ENCODE measurements around the gene CHMP2A. TPM values are rescaled to one million over a fixed set of nuclear protein-coding genes. Genes with fewer than 3 reads are reported as not detected.

Gene CHMP2A
- total RNA-seq, result 100 to 1,000 TPM; 102 to 126 TPM

- H3K9me3 ChIP-seq, result no peaks in the 10 kb centered on the region
- WGBS, result under 1% methylated on average over 69 of the region's 69 CpGs
- H3K27ac ChIP-seq, result peak within 1 kb of the TSS; percentile 90
- H3K36me3 ChIP-seq, result peaks cover 8 to 27% of the 10 kb centered on the region in 2 donors
- H3K4me1 ChIP-seq (replicated peaks), result peaks cover 11% of the 10 kb centered on the region
- TF ChIP-seq POLR2AphosphoS5 (IDR thresholded peaks at IDR 0.05) (peak; percentile 99), POLR2A (IDR thresholded peaks at IDR 0.05) (peak; percentile 67), CTCF (IDR thresholded peaks at IDR 0.05) (peak in 1 of 4 experiments; percentile 15)
- DNase-seq (ENCODE audit: low spot score), result peak; percentile 96
- intact Hi-C loops (cut with DNase I), result no loop called here
- H3K27me3 ChIP-seq (replicated peaks; ENCODE audit: insufficient read depth), result no peaks in the 10 kb centered on the region
- H3K4me3 ChIP-seq, result peak within 1 kb of the TSS; percentile 57 to 58
Observed at GRCh38 chr19:58554494-58555368, at the start of gene CHMP2A. Gene CHMP2A, minus strand, starts transcription at chr19:58555105. Its CDS starts 893 bp downstream, at chr19:58554212.

GRCh38 chr19:58586133-58586765 lies 31.3 kb upstream of the CHMP2A start:
- no peak overlapping the region for H3K27ac ChIP-seq
- no peaks in the 10 kb centered on the region for H3K9me3 ChIP-seq
- TF ChIP-seq POLR2AphosphoS5 (IDR thresholded peaks at IDR 0.05) (no peak), CTCF (IDR thresholded peaks at IDR 0.05) (no peak), POLR2A (IDR thresholded peaks at IDR 0.05) (no peak)
- no peaks in the 10 kb centered on the region for H3K27me3 ChIP-seq (replicated peaks; ENCODE audit: insufficient read depth)
- intact Hi-C loops (cut with DNase I), result no loop called here
- 98% methylated on average over 4 of the region's 4 CpGs for WGBS
- H3K4me1 ChIP-seq (replicated peaks), result no peaks in the 10 kb centered on the region
- no peak overlapping the region for H3K4me3 ChIP-seq
- no peak for DNase-seq (ENCODE audit: low spot score)
- peaks cover 0 to 17% of the 10 kb centered on the region in 2 donors for H3K36me3 ChIP-seq

DNA sequence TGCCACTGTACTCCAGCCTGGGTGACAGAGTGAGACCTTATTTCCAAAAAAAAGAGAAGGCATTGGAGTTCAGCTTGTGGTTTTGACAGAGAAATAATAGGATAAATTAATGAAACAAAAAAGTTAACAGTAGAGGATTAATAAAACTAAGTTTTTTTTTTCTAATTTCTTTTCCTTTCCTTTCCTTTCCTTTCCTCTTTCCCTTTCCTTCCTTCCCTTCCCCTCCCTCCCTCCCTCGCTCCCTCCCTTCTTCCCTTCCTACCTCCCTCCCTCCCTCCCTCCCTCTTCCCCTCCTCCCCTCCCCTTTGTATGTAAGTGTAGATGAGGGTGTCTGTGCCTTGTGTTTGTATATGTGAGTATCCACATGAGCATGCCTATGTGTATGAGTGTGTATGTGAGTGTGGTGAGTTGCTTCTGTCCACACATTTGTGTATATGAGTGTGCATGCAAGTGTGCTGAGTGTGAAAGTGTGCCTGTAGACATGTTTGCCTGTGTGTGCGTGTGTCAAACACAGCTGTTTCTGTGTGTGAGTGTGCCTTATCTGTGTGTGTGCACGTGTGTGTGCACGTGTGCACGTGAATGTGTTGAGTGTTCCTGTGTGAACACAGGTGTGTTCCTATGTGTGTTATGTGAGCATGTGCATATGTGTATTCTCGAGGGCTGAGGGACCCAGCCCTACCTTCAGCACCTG lies 30.7 kb upstream of the CHMP2A start:
- H3K36me3 ChIP-seq, result peaks cover 0 to 17% of the 10 kb centered on the region in 2 donors
- H3K4me3 ChIP-seq, result no peak overlapping the region
- H3K9me3 ChIP-seq, result no peaks in the 10 kb centered on the region
- H3K27ac ChIP-seq, result no peak overlapping the region
- no peak for DNase-seq (ENCODE audit: low spot score)
- H3K27me3 ChIP-seq (replicated peaks; ENCODE audit: insufficient read depth), result no peaks in the 10 kb centered on the region
- intact Hi-C loops (cut with DNase I), result no loop called here
- TF ChIP-seq POLR2A (IDR thresholded peaks at IDR 0.05) (no peak), POLR2AphosphoS5 (IDR thresholded peaks at IDR 0.05) (no peak), CTCF (IDR thresholded peaks at IDR 0.05) (no peak)
- peaks cover 3% of the 10 kb centered on the region for H3K4me1 ChIP-seq (replicated peaks)
- WGBS, result 87% methylated on average over 6 of the region's 6 CpGs

DNA sequence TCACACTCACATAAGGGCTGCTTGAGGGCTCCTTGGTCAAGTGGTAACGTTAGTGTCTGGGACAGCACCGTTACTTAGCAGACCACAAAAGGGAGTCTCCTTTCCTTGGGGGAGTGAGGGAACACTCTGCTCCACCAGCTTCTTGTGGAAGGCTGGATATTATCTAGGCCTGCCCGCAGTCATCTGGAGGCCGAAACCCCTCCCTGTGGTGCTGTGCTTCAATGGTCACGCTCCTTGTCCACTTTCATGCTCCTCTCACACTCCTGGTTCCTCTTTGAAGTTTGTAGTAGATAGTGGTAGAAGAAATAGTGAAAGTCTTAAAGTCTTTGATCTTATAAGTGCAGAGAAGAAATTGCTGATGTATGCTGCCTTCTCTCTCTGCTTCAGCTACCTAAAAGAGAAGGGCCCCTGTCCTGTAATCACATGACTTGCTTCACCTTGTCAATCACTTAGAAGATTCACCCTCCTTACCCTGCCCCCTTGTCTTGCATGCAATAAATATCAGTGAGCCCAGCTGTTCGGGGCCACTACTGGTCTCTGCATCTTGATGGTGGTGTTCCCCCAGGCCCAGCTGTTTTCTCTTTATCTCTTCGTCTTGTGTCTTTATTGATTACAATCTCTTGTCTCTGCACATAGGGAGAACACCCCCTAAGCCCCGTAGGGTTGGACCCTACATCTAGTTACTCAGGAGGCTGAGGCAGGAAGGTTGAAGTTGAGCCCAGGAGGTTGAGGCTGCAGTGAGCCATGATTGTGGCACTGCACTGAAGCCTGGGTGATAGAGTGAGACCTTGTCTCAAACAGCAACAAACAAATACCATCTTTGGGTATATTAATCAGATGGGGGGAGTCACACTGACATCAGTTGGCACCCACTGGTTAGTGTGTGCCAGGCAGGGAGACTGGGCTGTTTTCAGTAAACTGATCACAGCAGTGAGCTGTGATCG lies 29.9 kb upstream of the CHMP2A start:
- Histone ChIP-seq H3K9me3 (no peaks in the 10 kb centered on the region), H3K4me1 (replicated peaks) (peaks cover 3% of the 10 kb centered on the region), H3K27ac (no peak overlapping the region), H3K4me3 (no peak overlapping the region), H3K36me3 (peaks cover 0 to 17% of the 10 kb centered on the region in 2 donors), H3K27me3 (replicated peaks; ENCODE audit: insufficient read depth) (no peaks in the 10 kb centered on the region)
- WGBS, result 79% methylated on average over 9 of the region's 9 CpGs
- intact Hi-C loops (cut with DNase I), result no loop called here
- DNase-seq (ENCODE audit: low spot score), result no peak
- TF ChIP-seq CTCF (IDR thresholded peaks at IDR 0.05) (no peak), POLR2AphosphoS5 (IDR thresholded peaks at IDR 0.05) (no peak), POLR2A (IDR thresholded peaks at IDR 0.05) (no peak)

Measured in prostate gland (tissue), 2 donors.